ENCODE measurements around the gene MAPK8.

Gene MAPK8

DNA sequence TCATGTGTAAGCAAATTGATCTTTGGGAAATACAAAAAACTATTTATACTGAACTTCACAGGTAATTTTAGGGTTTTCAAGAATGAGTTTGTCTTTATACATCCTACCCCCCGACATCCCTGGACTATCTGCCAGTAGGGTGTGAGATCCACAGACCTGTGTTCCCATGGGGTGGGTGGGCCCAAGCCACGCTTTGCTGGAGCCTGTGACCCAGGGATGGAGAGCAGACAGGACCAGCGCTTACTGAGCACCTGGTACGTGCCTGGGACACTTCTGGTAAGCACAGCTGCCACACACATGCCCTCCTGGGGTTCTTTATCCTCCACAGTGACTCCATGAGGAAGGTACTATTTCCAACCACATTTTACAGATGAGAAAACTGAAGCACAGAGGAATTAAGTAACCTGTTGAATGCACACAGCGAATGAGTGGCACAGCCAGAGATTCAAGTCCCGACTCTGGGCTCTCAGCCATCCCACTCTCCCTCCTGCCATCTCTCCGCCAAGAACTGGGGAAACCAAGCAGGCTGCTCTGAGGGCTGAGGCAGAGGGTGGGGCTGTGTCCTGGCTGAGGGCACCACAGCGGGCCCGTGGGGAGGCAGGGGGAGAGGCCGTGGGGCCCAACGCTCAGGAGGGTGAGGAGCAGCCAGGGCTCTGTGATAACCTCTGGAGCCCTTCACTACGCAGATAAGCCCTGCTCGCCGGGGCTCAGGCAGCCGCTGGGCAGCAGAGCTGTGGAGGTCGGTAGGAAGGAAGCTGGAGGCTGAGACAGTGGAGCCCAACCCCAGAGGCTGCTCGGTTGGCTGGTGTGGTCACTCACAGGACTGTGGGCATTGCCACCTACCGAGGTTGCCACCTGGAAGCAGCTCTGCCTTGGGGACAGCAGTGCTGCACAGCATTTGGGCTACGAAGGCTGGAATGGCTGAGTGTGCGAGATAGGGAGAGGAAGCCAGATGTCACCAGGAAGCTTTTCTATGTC is 174.2 kb downstream of the MAPK8 start:
- DNase-seq, result no peak

DNA sequence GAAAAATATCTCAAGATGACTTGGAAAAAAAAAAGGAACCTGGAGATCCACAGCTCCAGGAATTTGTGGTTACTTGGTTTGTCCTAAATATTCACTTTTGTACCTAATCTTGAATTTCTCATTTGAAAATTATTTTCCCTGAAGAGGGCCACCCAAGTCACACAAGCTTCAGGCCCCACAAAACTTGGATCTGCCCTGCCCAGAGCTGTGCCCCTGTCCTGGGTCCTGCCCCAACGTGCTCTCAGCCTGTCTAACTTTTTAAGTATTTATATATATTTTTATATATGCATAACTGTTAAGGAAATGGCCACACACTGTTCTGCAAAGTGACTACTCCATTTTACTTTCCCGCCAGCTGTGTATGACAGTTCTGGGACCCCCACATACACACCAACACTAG is 174.9 kb downstream of the MAPK8 start:
- DNase-seq, result no peak

DNA sequence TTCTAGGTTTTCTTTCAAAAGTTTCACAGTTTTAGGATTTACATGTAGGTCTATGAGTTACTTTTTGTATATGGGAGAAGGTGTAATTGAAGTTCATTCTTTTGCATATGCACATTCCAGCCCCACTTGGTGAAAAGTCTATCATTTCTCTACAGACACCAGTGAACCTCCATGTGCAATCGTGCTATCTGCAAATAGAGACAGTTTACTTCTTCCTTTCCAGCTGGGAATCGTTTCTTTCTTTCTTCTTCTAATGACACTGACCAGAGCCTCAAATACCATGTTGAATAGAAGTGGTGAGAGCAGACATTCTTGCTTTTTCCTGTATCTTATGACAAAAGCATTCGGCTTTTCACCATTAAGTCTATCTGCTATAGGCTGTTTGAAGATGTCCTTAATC is 175.7 kb downstream of the MAPK8 start:
- DNase-seq, result no peak

DNA sequence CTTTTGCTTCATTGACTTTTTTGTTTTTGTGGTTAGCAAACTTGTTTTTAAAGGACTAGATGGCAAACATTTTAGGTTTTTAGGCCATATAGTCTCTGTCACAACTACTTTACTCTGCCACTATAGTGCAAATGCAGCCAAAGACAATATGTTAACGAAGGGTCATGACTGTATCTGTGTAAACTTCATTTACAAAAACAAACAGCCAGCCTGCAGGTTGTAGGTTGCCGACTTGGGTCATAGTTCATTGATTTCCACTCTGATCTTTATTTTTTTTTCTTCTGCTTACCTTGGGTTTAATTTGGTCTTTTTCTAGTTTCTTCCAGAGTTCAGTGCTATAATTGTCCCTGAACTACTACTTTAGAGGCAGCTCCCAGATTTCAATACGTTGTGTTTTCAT is 178.4 kb downstream of the MAPK8 start:
- DNase-seq, result no peak

DNA sequence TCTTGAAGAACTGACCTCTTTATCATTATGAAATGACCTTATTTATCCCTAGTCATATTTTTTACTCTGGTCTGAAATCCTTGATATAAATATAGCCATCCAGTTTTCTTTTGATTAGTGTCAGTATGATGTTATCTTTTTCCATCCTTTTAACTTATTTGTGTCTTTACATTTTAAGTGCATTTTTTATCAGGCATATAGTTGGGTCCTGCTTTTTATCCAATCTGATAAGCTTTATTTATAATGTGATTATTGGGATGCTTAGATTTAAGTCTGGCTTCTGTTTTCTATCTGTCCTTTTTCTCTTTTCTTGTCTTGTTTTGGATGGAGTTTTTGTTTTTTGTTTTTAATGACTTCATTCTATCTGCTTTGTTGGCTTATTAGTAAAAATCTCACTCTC is 179.2 kb downstream of the MAPK8 start:
- DNase-seq, result no peak

DNA sequence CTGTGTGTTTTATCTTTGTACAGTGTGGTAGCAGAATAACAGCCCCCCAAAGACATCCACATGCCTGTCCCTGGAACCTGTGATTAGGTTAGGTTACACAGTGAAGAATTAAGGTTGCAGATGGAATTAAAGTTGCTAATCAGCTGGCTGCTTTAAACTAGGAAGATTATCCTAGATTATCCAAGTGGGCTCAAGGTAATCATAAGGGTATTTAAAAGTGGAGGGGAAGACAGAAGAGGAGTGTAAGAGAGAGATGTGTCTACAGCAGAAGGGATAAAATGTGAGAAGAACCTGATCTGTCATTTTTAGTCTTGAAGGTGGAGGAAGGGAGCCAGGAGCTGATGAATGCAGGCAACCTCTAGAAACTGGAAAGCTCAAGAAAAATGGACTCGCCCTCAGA is 180.8 kb downstream of the MAPK8 start:
- no peak for DNase-seq

Measured in SW 1271 (cell line).